Stomach smooth muscle (tissue), 2 donors: ENCODE data around the gene SHROOM3.

Experiments
- H3K27ac ChIP-seq: one replicate; pipeline ENCODE4 v1.7.0; 2013; ENCODE audit warnings: mild to moderate bottlenecking, low read length, inconsistent platforms
- H3K27me3 ChIP-seq, 2 donors: one replicate each; pipeline ENCODE4 v1.7.0; 2013; ENCODE audit warnings: low read length in 2 of 2; ENCODE audit not compliant: insufficient read depth in 2 of 2, control insufficient read depth in 1 of 2
- H3K36me3 ChIP-seq, 2 donors: one replicate each; pipeline ENCODE4 v1.7.0; 2013; ENCODE audit warnings: low read length in 2 of 2; ENCODE audit not compliant: control insufficient read depth in 2 of 2, insufficient read depth in 2 of 2
- H3K4me1 ChIP-seq: one replicate; pipeline ENCODE4 v1.7.0; 2013; ENCODE audit warnings: low read length; ENCODE audit not compliant: control insufficient read depth, insufficient read depth
- H3K4me3 ChIP-seq, 2 donors: one replicate each; pipeline ENCODE4 v1.7.0; 2013; ENCODE audit warnings: low read length in 2 of 2
- H3K9ac ChIP-seq, 2 donors: one replicate each; pipeline ENCODE4 v1.7.0; 2013; ENCODE audit warnings: low read length in 2 of 2, mild to moderate bottlenecking in 1 of 2
- H3K9me3 ChIP-seq, 2 donors: one replicate each; pipeline ENCODE4 v1.7.0; 2013; ENCODE audit warnings: low read length in 2 of 2; ENCODE audit not compliant: control insufficient read depth in 2 of 2
- donor health status: healthy.
- donor health status: Pancreatic carcinoma.

SHROOM3 gene

GRCh38 chr4:76624241-76624681 is 189.2 kb downstream of the SHROOM3 start:
- peaks cover 5% of the 10 kb centered on the region for H3K4me1 ChIP-seq
- H3K4me3 ChIP-seq, result peak overlapping the region; percentile 36 to 62
- peak overlapping the region; percentile 68 for H3K27ac ChIP-seq
- no peaks in the 10 kb centered on the region for H3K27me3 ChIP-seq
- H3K9me3 ChIP-seq, result no peaks in the 10 kb centered on the region
- H3K9ac ChIP-seq, result peak overlapping the region; percentile 43 to 60
- H3K36me3 ChIP-seq, result no peaks in the 10 kb centered on the region

- peaks cover 5% of the 10 kb centered on the region for H3K4me1 ChIP-seq
- peak overlapping the region; percentile 68 for H3K27ac ChIP-seq
- H3K36me3 ChIP-seq, result no peaks in the 10 kb centered on the region
- no peaks in the 10 kb centered on the region for H3K9me3 ChIP-seq
- H3K27me3 ChIP-seq, result no peaks in the 10 kb centered on the region
- H3K9ac ChIP-seq, result peak overlapping the region in 1 of 2 donors; percentile 60
- no peak overlapping the region for H3K4me3 ChIP-seq
Observed at GRCh38 chr4:76624931-76625715, 190.1 kb downstream of the SHROOM3 start.

- Histone ChIP-seq H3K27me3 (no peaks in the 10 kb centered on the region), H3K36me3 (no peaks in the 10 kb centered on the region), H3K4me1 (peaks cover 5% of the 10 kb centered on the region)
Observed at GRCh38 chr4:76626686-76627465, 191.8 kb downstream of the SHROOM3 start.

GRCh38 chr4:76628251-76628650 is 193.2 kb downstream of the SHROOM3 start:
- Histone ChIP-seq H3K9me3 (no peaks in the 10 kb centered on the region), H3K9ac (no peak overlapping the region), H3K36me3 (no peaks in the 10 kb centered on the region), H3K27ac (no peak overlapping the region), H3K4me3 (no peak overlapping the region), H3K4me1 (peaks cover 5% of the 10 kb centered on the region), H3K27me3 (no peaks in the 10 kb centered on the region)

More at GRCh38 chr4:76626686-76627465, 191.8 kb downstream of the SHROOM3 start:
- Histone ChIP-seq H3K27ac (no peak overlapping the region), H3K4me3 (no peak overlapping the region), H3K9me3 (no peaks in the 10 kb centered on the region), H3K9ac (no peak overlapping the region)

GRCh38 chr4:76630741-76631140 is 195.7 kb downstream of the SHROOM3 start:
- H3K27me3 ChIP-seq, result no peaks in the 10 kb centered on the region
- no peak overlapping the region for H3K27ac ChIP-seq
- H3K4me3 ChIP-seq, result no peak overlapping the region
- H3K36me3 ChIP-seq, result no peaks in the 10 kb centered on the region
- H3K4me1 ChIP-seq, result no peaks in the 10 kb centered on the region
- no peak overlapping the region for H3K9ac ChIP-seq
- no peaks in the 10 kb centered on the region for H3K9me3 ChIP-seq

GRCh38 chr4:76634220-76634619 is 199.2 kb downstream of the SHROOM3 start:
- H3K4me3 ChIP-seq, result no peak overlapping the region

GRCh38 chr4:76637712-76638361 is 202.8 kb downstream of the SHROOM3 start:
- Histone ChIP-seq H3K9me3 (no peaks in the 10 kb centered on the region), H3K4me1 (no peaks in the 10 kb centered on the region), H3K36me3 (no peaks in the 10 kb centered on the region), H3K9ac (no peak overlapping the region), H3K27me3 (no peaks in the 10 kb centered on the region), H3K27ac (no peak overlapping the region), H3K4me3 (no peak overlapping the region)

More at GRCh38 chr4:76634220-76634619, 199.2 kb downstream of the SHROOM3 start:
- Histone ChIP-seq H3K9me3 (no peaks in the 10 kb centered on the region), H3K36me3 (no peaks in the 10 kb centered on the region), H3K9ac (no peak overlapping the region), H3K4me1 (no peaks in the 10 kb centered on the region), H3K27ac (no peak overlapping the region), H3K27me3 (no peaks in the 10 kb centered on the region)

- H3K27me3 ChIP-seq, result no peaks in the 10 kb centered on the region
- no peak overlapping the region for H3K4me3 ChIP-seq
- no peaks in the 10 kb centered on the region for H3K9me3 ChIP-seq
- no peak overlapping the region for H3K27ac ChIP-seq
- H3K36me3 ChIP-seq, result no peaks in the 10 kb centered on the region
- H3K9ac ChIP-seq, result no peak overlapping the region
- H3K4me1 ChIP-seq, result no peaks in the 10 kb centered on the region
Observed at GRCh38 chr4:76639288-76639687, 204.3 kb downstream of the SHROOM3 start.

- Histone ChIP-seq H3K27ac (no peak overlapping the region), H3K4me3 (no peak overlapping the region), H3K9me3 (no peaks in the 10 kb centered on the region), H3K36me3 (no peaks in the 10 kb centered on the region), H3K27me3 (no peaks in the 10 kb centered on the region), H3K4me1 (no peaks in the 10 kb centered on the region), H3K9ac (no peak overlapping the region)
Observed at GRCh38 chr4:76640353-76640910, 205.4 kb downstream of the SHROOM3 start.

- no peaks in the 10 kb centered on the region for H3K27me3 ChIP-seq
- H3K4me1 ChIP-seq, result no peaks in the 10 kb centered on the region
- H3K9ac ChIP-seq, result no peak overlapping the region
- no peak overlapping the region for H3K27ac ChIP-seq
- H3K9me3 ChIP-seq, result no peaks in the 10 kb centered on the region
- H3K4me3 ChIP-seq, result no peak overlapping the region
- H3K36me3 ChIP-seq, result no peaks in the 10 kb centered on the region
Observed at GRCh38 chr4:76641351-76641750, 206.3 kb downstream of the SHROOM3 start.
